HEK293 (cell line): Measurements from ENCODE around the gene MICAL3.

Experiments used
- CTCF ChIA-PET: fragments of 350-600 bp; formaldehyde crosslinking; extraction: SDS; loops from one replicate; lab custom pipeline; 2021; ENCODE audit warnings: antibody characterized with exemption; lab: Yijun Ruan, JAX
- POLR2A ChIA-PET: fragments of 300-600 bp; formaldehyde crosslinking; extraction: SDS; loops from one replicate; lab custom pipeline; 2020; ENCODE audit warnings: antibody characterized with exemption, inconsistent platforms; lab: Yijun Ruan, JAX
- H3K27ac ChIP-seq: fragments of 200-500 bp; sonication (Bioruptor generic); 2 replicates; pipeline ENCODE4 v1.5.1; 2014; ENCODE audit warnings: low read depth, low read length, control low read depth, inconsistent platforms; ENCODE audit errors: extremely low read depth
- H3K36me3 ChIP-seq, 2 experiments: fragments of 200-500 bp in 1 of 2; sonication (Bioruptor generic) in 1 of 2; 1 replicate in 1 of 2; 2 replicates in 1 of 2; pipeline ENCODE4 v1.5.1; 2014 to 2017; ENCODE audit warnings: inconsistent platforms in 2 of 2, low read length in 2 of 2; ENCODE audit not compliant: control insufficient read depth in 2 of 2, insufficient read depth in 1 of 2
- H3K4me1 ChIP-seq: fragments of 200-500 bp; sonication (Bioruptor generic); 2 replicates; pipeline ENCODE4 v1.5.1; 2014; ENCODE audit warnings: mild to moderate bottlenecking, low read length, inconsistent platforms; ENCODE audit not compliant: control insufficient read depth, insufficient read depth
- H3K4me3 ChIP-seq: 2 replicates; pipeline ENCODE4 v1.5.1; 2011; ENCODE audit warnings: low read depth, mild to moderate bottlenecking, control low read depth, low read length, moderate library complexity
- H3K9me3 ChIP-seq: fragments of 200-500 bp; sonication (Bioruptor generic); 2 replicates; pipeline ENCODE4 v1.5.1; 2014; ENCODE audit warnings: low read depth, low read length, inconsistent platforms; ENCODE audit not compliant: control insufficient read depth, insufficient read depth
- GFI1B ChIP-seq: fragments of 450-650 bp; formaldehyde crosslinking; IDR thresholded peaks from 2 replicates; pipeline ENCODE4 v1.5.1; 2016; ENCODE audit warnings: missing biosample characterization, missing genetic modification characterization
- GLI2 ChIP-seq: fragments of 450-650 bp; formaldehyde crosslinking; IDR thresholded peaks from 2 replicates; pipeline ENCODE4; 2017; ENCODE audit warnings: missing biosample characterization, missing genetic modification characterization, low read depth, borderline replicate concordance
- GLIS1 ChIP-seq: fragments of 450-650 bp; formaldehyde crosslinking; IDR thresholded peaks from 2 replicates; pipeline ENCODE4 v1.5.1; 2016; ENCODE audit warnings: missing biosample characterization, missing genetic modification characterization
- KLF16 ChIP-seq: fragments of 450-650 bp; formaldehyde crosslinking; IDR thresholded peaks from 2 replicates; pipeline ENCODE4 v1.5.1; 2017; ENCODE audit warnings: missing biosample characterization, missing genetic modification characterization
- KLF9 ChIP-seq: fragments of 450-650 bp; formaldehyde crosslinking; IDR thresholded peaks from 2 replicates; pipeline ENCODE4 v1.5.1; 2016; ENCODE audit warnings: missing biosample characterization, missing genetic modification characterization, low read depth
- MYNN ChIP-seq: fragments of 450-650 bp; formaldehyde crosslinking; IDR thresholded peaks from 2 replicates; pipeline ENCODE4 v1.5.1; 2016; ENCODE audit warnings: missing biosample characterization, missing genetic modification characterization, borderline replicate concordance
- MZF1 ChIP-seq: fragments of 450-650 bp; formaldehyde crosslinking; IDR thresholded peaks from 2 replicates; pipeline ENCODE4 v1.5.1; 2017; ENCODE audit warnings: missing biosample characterization, missing genetic modification characterization, borderline replicate concordance
- SCRT1 ChIP-seq: fragments of 450-650 bp; formaldehyde crosslinking; IDR thresholded peaks from 2 replicates; pipeline ENCODE4 v1.5.1; 2016; ENCODE audit warnings: missing biosample characterization, missing genetic modification characterization, borderline replicate concordance
- ZBTB17 ChIP-seq: fragments of 450-650 bp; formaldehyde crosslinking; IDR thresholded peaks from 2 replicates; pipeline ENCODE4 v1.5.1; 2016; ENCODE audit warnings: missing biosample characterization, missing genetic modification characterization
- ZBTB7A ChIP-seq: fragments of 450-650 bp; formaldehyde crosslinking; IDR thresholded peaks from 2 replicates; pipeline ENCODE4 v1.5.1; 2016; ENCODE audit warnings: low read depth, missing biosample characterization, missing genetic modification characterization
- ZFP37 ChIP-seq: fragments of 450-650 bp; formaldehyde crosslinking; IDR thresholded peaks from 2 replicates; pipeline ENCODE4 v1.5.1; 2016; ENCODE audit warnings: missing biosample characterization, missing genetic modification characterization
- ZNF138 ChIP-seq: fragments of 450-650 bp; formaldehyde crosslinking; IDR thresholded peaks from 2 replicates; pipeline ENCODE4 v1.5.1; 2016; ENCODE audit warnings: missing biosample characterization, missing genetic modification characterization, borderline replicate concordance
- ZNF155 ChIP-seq: fragments of 450-650 bp; formaldehyde crosslinking; IDR thresholded peaks from 2 replicates; pipeline ENCODE4 v1.5.1; 2016; ENCODE audit warnings: missing biosample characterization, missing genetic modification characterization
- ZNF223 ChIP-seq: fragments of 450-650 bp; formaldehyde crosslinking; IDR thresholded peaks from 2 replicates; pipeline ENCODE4 v1.5.1; 2016; ENCODE audit warnings: missing biosample characterization, missing genetic modification characterization
- ZNF239 ChIP-seq: fragments of 450-650 bp; formaldehyde crosslinking; IDR thresholded peaks from 2 replicates; pipeline ENCODE4 v1.5.1; 2016; ENCODE audit warnings: missing biosample characterization, missing genetic modification characterization
- ZNF24 ChIP-seq: fragments of 450-650 bp; formaldehyde crosslinking; IDR thresholded peaks from 2 replicates; pipeline ENCODE4 v1.5.1; 2016; ENCODE audit warnings: missing biosample characterization, missing genetic modification characterization
- ZNF274 ChIP-seq, 2 experiments: fragments of 200-500 bp in 1 of 2; fragments of 450-650 bp in 1 of 2; sonication (Bioruptor generic) in 1 of 2; formaldehyde crosslinking in 1 of 2; IDR thresholded peaks; 2 replicates each; pipeline versions ENCODE4 v1.5.1 to v1.6.1; 2014 to 2016; ENCODE audit warnings: borderline replicate concordance in 1 of 2, inconsistent platforms in 1 of 2, low read length in 1 of 2, missing biosample characterization in 1 of 2, missing genetic modification characterization in 1 of 2
- ZNF311 ChIP-seq: fragments of 450-650 bp; formaldehyde crosslinking; IDR thresholded peaks from 2 replicates; pipeline ENCODE4 v1.5.1; 2017; ENCODE audit warnings: missing biosample characterization, missing genetic modification characterization, borderline replicate concordance
- ZNF335 ChIP-seq: fragments of 450-650 bp; formaldehyde crosslinking; conservative IDR thresholded peaks from 2 replicates; pipeline ENCODE4 v1.5.1; 2016; ENCODE audit warnings: missing biosample characterization, missing genetic modification characterization
- ZNF404 ChIP-seq: fragments of 450-650 bp; formaldehyde crosslinking; IDR thresholded peaks from 2 replicates; pipeline ENCODE4 v1.5.1; 2017; ENCODE audit warnings: missing biosample characterization, missing genetic modification characterization
- ZNF433 ChIP-seq: fragments of 450-650 bp; formaldehyde crosslinking; IDR thresholded peaks from 2 replicates; pipeline ENCODE4 v1.5.1; 2016; ENCODE audit warnings: missing biosample characterization, missing genetic modification characterization, low read depth
- ZNF501 ChIP-seq: fragments of 450-650 bp; formaldehyde crosslinking; IDR thresholded peaks from 2 replicates; pipeline ENCODE4 v1.5.1; 2016; ENCODE audit warnings: missing biosample characterization, missing genetic modification characterization
- ZNF510 ChIP-seq: fragments of 450-650 bp; formaldehyde crosslinking; IDR thresholded peaks from 2 replicates; pipeline ENCODE4 v1.5.1; 2018; ENCODE audit warnings: mild to moderate bottlenecking, missing genetic modification characterization, missing biosample characterization; ENCODE audit not compliant: insufficient replicate concordance
- ZNF596 ChIP-seq: fragments of 450-650 bp; IDR thresholded peaks from 2 replicates; pipeline ENCODE4 v1.5.0; 2018; ENCODE audit warnings: missing biosample characterization, mild to moderate bottlenecking, missing genetic modification characterization, moderate library complexity
- ZNF610 ChIP-seq: fragments of 450-650 bp; formaldehyde crosslinking; IDR thresholded peaks from 2 replicates; pipeline ENCODE4 v1.5.1; 2016; ENCODE audit warnings: missing biosample characterization, missing genetic modification characterization, borderline replicate concordance
- ZNF621 ChIP-seq: fragments of 450-650 bp; formaldehyde crosslinking; IDR thresholded peaks from 2 replicates; pipeline ENCODE4 v1.5.1; 2017; ENCODE audit warnings: missing biosample characterization, missing genetic modification characterization
- ZNF768 ChIP-seq: fragments of 450-650 bp; formaldehyde crosslinking; IDR thresholded peaks from 2 replicates; pipeline ENCODE4 v1.5.1; 2018; ENCODE audit warnings: missing biosample characterization, mild to moderate bottlenecking, missing genetic modification characterization
- ZNF843 ChIP-seq: fragments of 450-650 bp; formaldehyde crosslinking; IDR thresholded peaks from 2 replicates; pipeline ENCODE4 v1.5.1; 2016; ENCODE audit warnings: missing biosample characterization, missing genetic modification characterization
- TF ChIP-seq, protein P1 (sequence below): fragments of 450-650 bp; IDR thresholded peaks from 2 replicates; pipeline ENCODE4 v1.5.1; 2018; ENCODE audit warnings: missing biosample characterization, mild to moderate bottlenecking, missing genetic modification characterization
- TF ChIP-seq, protein P2 (sequence below): fragments of 450-650 bp; formaldehyde crosslinking; IDR thresholded peaks from 2 replicates; pipeline ENCODE4 v1.5.1; 2016; ENCODE audit warnings: missing biosample characterization, missing genetic modification characterization
- TF ChIP-seq, protein P3 (sequence below): fragments of 450-650 bp; formaldehyde crosslinking; IDR thresholded peaks from 2 replicates; pipeline ENCODE4 v1.5.1; 2016; ENCODE audit warnings: missing biosample characterization, missing genetic modification characterization
- TF ChIP-seq, protein P4 (sequence below): fragments of 450-650 bp; formaldehyde crosslinking; IDR thresholded peaks from 2 replicates; pipeline ENCODE4 v1.5.1; 2017; ENCODE audit warnings: missing biosample characterization, missing genetic modification characterization

The MICAL3 gene

DNA sequence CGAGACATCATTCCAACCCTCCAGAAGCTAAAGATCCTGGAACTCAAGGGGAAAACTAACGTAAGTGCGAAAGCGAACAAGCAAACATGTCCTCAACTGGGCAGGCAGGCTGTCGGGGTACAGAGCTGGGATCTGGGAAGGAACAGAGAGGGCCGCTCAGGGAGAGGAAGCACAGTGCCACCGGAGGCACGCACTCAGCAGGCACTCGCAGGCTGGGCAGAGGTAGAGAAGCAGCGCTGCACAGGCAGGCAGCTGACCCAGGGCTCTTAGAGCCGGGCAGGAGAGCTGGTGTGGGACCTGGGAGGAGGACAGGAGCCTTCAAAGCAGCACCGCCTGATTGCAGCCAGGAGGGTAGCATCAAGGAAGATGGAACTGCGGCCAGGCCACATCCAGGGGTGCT is 62.2 kb downstream of the MICAL3 start:
- CTCF ChIA-PET: no interaction called here
- Histone ChIP-seq H3K9me3 (no peaks in the 10 kb centered on the region), H3K27ac (no peak overlapping the region), H3K4me1 (0 out of 2 replicates have a peak, but pooled peaks cover 3% of the 10 kb centered on the region), H3K4me3 (no peak overlapping the region), H3K36me3 (peaks cover 0 to 4% of the 10 kb centered on the region in 2 experiments; a peak in 1 of 3 replicates)
- TF ChIP-seq, protein P1, sequence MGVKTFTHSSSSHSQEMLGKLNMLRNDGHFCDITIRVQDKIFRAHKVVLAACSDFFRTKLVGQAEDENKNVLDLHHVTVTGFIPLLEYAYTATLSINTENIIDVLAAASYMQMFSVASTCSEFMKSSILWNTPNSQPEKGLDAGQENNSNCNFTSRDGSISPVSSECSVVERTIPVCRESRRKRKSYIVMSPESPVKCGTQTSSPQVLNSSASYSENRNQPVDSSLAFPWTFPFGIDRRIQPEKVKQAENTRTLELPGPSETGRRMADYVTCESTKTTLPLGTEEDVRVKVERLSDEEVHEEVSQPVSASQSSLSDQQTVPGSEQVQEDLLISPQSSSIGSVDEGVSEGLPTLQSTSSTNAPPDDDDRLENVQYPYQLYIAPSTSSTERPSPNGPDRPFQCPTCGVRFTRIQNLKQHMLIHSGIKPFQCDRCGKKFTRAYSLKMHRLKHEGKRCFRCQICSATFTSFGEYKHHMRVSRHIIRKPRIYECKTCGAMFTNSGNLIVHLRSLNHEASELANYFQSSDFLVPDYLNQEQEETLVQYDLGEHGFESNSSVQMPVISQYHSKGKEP (tag by site-specific recombination): no peak
- no peak for TF ChIP-seq KLF9 (tag by site-specific recombination)
- TF ChIP-seq ZNF335 (tag by site-specific recombination): no peak
- no peak for TF ChIP-seq ZNF501 (tag by site-specific recombination)
- TF ChIP-seq ZBTB7A (tag by site-specific recombination): no peak
- no peak for TF ChIP-seq MZF1 (tag by site-specific recombination)
- no peak for TF ChIP-seq ZNF843
- no peak for TF ChIP-seq ZNF223 (tag by site-specific recombination)
- no peak for TF ChIP-seq ZNF24 (tag by site-specific recombination)
- no peak for TF ChIP-seq ZNF311 (tag by site-specific recombination)
- TF ChIP-seq ZNF596: no peak
- TF ChIP-seq ZNF138 (tag by site-specific recombination): no peak
- TF ChIP-seq ZNF621 (tag by site-specific recombination): no peak
- TF ChIP-seq, protein P2, sequence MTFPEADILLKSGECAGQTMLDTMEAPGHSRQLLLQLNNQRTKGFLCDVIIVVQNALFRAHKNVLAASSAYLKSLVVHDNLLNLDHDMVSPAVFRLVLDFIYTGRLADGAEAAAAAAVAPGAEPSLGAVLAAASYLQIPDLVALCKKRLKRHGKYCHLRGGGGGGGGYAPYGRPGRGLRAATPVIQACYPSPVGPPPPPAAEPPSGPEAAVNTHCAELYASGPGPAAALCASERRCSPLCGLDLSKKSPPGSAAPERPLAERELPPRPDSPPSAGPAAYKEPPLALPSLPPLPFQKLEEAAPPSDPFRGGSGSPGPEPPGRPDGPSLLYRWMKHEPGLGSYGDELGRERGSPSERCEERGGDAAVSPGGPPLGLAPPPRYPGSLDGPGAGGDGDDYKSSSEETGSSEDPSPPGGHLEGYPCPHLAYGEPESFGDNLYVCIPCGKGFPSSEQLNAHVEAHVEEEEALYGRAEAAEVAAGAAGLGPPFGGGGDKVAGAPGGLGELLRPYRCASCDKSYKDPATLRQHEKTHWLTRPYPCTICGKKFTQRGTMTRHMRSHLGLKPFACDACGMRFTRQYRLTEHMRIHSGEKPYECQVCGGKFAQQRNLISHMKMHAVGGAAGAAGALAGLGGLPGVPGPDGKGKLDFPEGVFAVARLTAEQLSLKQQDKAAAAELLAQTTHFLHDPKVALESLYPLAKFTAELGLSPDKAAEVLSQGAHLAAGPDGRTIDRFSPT (tag by site-specific recombination): no peak
- no peak for TF ChIP-seq MYNN (tag by site-specific recombination)
- TF ChIP-seq ZNF274 (IDR thresholded peaks at IDR 0.05; ENCODE audit: low read length): no peak
- no peak for TF ChIP-seq ZNF274 (tag by site-specific recombination; IDR thresholded peaks at IDR 0.05; ENCODE audit: borderline replicate concordance)
- no peak for TF ChIP-seq ZFP37 (tag by site-specific recombination)
- TF ChIP-seq GLI2 (tag by site-specific recombination): no peak
- TF ChIP-seq ZNF155 (tag by site-specific recombination): no peak
- no peak for TF ChIP-seq ZNF768 (tag by site-specific recombination)
- POLR2A ChIA-PET: no interaction called here

DNA sequence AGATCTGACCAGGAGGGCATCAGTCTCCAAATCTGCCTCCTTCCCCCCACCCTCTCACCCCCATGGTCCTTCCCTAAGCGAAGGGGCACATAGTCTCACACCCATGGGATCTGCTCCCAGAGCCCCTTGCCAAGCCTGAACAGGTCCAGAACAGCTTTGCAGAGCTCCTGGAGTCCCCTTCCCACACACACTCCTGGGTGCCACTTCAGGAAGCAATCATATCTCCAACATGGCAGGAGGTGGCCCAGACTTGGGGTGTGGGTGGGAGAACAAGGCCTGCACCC is 63.0 kb downstream of the MICAL3 start:
- Histone ChIP-seq H3K27ac (no peak overlapping the region), H3K9me3 (no peaks in the 10 kb centered on the region), H3K4me3 (no peak overlapping the region), H3K36me3 (peaks cover 0 to 6% of the 10 kb centered on the region in 2 experiments; a peak in 1 of 3 replicates), H3K4me1 (0 out of 2 replicates have a peak, but pooled peaks cover 3% of the 10 kb centered on the region)
- ChIA-PET CTCF (no interaction called here), POLR2A (no interaction called here)
- TF ChIP-seq ZNF610 (no peak), GFI1B (no peak), ZNF239 (tag by site-specific recombination) (no peak), KLF16 (tag by site-specific recombination) (no peak), ZNF404 (tag by site-specific recombination) (no peak), SCRT1 (tag by site-specific recombination) (no peak), ZNF433 (tag by site-specific recombination) (no peak), ZBTB17 (tag by site-specific recombination) (no peak), GLIS1 (tag by site-specific recombination) (peak; percentile 76), ZNF510 (no peak)
- TF ChIP-seq, protein P3, sequence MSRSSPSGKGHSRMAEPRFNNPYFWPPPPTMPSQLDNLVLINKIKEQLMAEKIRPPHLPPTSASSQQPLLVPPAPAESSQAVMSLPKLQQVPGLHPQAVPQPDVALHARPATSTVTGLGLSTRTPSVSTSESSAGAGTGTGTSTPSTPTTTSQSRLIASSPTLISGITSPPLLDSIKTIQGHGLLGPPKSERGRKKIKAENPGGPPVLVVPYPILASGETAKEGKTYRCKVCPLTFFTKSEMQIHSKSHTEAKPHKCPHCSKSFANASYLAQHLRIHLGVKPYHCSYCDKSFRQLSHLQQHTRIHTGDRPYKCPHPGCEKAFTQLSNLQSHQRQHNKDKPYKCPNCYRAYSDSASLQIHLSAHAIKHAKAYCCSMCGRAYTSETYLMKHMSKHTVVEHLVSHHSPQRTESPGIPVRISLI (tag by site-specific recombination): no peak
- TF ChIP-seq, protein P4, sequence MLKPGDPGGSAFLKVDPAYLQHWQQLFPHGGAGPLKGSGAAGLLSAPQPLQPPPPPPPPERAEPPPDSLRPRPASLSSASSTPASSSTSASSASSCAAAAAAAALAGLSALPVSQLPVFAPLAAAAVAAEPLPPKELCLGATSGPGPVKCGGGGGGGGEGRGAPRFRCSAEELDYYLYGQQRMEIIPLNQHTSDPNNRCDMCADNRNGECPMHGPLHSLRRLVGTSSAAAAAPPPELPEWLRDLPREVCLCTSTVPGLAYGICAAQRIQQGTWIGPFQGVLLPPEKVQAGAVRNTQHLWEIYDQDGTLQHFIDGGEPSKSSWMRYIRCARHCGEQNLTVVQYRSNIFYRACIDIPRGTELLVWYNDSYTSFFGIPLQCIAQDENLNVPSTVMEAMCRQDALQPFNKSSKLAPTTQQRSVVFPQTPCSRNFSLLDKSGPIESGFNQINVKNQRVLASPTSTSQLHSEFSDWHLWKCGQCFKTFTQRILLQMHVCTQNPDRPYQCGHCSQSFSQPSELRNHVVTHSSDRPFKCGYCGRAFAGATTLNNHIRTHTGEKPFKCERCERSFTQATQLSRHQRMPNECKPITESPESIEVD: no peak
